Measurements from ENCODE around the gene ME3. TPM values are rescaled to one million over a fixed set of nuclear protein-coding genes. Genes with fewer than 3 reads are reported as not detected.
"Not testable (repeated sequence)": the region's sequence is repeated elsewhere in the genome, so short reads cannot be mapped to it uniquely, and the experiment has no call there.

Gene ME3
- total RNA-seq, 1 donor from 2014 or later: 12.2 TPM

DNA sequence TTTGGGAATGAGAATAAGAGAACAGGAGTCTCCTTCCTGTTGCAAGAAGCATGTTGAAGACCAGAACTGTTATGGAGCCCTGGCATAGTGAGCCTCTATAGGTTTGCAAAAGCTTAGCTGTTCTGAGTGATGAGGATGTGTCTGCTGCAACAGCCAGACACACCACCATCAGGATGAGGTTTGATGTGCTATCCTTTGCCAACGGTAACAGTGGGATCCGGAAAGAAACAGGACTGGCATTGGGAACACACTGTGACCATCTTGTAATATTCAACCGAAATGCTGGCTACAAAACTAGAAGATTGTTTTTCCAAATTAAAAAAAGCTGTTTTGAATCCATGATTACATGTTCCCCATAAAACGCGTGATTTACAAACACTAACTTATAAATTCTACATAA is 117.0 kb downstream of the ME3 start:
- Mint-ChIP-seq H3K27ac (no peak overlapping the region), H3K4me3 (no peak overlapping the region), H3K27me3 (no peaks in the 10 kb centered on the region), H3K4me1 (no peaks in the 10 kb centered on the region), H3K36me3 (ENCODE audit: low read depth) (no peaks in the 10 kb centered on the region), H3K9me3 (peaks cover 4% of the 10 kb centered on the region)
- intact Hi-C loops (cut with micrococcal nuclease): no loop called here
- no peak for DNase-seq

DNA sequence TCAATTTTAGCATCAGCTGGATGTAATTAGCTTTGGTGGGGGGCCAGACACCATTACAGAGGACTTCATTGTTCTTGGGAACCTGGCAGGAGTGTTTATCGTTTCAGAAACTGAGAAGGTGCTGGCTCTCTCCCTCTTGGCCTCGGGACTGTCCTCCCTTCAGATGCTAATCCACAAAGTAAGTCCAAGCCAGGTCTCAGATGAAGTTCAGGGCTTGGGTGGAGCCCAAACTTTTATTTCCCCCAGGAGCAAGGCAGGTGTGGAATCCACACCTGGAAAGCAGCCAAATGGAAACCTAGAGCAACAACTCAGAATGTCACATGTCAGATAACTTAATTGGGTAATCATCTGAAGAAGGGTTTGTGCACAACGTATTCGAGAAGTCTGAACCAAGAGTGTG is 119.2 kb downstream of the ME3 start:
- Mint-ChIP-seq H3K9me3 (peaks cover 4% of the 10 kb centered on the region), H3K27ac (no peak overlapping the region), H3K4me1 (no peaks in the 10 kb centered on the region), H3K36me3 (ENCODE audit: low read depth) (no peaks in the 10 kb centered on the region), H3K27me3 (no peaks in the 10 kb centered on the region), H3K4me3 (no peak overlapping the region)
- no peak for DNase-seq
- intact Hi-C loops (cut with micrococcal nuclease): no loop called here

DNA sequence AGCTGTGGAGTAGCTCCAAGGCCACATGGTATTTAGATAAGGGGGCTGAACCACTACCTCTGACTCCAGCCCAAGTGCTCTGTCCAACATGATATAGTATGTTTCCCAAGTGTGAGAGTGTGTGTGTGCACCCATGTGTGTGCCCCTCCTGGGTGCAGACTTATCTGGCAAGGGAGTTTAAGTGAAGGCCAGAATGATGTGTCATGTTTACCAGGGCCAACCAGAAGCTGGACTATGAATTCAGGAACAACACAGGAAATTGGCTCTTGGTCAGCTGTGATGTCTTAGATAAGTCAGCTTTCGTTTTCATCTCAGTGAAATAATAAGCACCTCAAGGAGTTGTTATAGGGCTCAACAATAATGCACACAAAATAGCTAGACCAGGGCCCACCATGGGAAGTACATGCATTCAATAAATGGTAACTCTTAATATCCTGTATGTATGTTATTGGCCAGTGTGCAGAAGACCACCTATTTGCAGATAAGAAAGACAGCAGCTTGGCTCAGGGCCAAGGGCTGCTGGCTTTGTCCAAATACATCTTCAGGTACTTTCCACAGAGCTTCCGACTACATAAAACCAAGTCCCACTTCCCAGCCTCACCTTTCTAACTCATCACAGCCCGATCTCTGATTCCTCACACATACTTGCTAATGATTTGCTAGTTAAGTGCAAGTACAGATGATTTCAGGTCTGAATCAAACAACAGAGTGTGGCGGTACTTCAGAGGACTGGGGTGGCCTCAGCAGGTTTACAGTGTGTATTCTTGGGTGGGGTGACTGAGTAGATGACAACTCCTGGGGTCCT is 120.9 kb downstream of the ME3 start:
- intact Hi-C loops (cut with micrococcal nuclease): no loop called here

DNA sequence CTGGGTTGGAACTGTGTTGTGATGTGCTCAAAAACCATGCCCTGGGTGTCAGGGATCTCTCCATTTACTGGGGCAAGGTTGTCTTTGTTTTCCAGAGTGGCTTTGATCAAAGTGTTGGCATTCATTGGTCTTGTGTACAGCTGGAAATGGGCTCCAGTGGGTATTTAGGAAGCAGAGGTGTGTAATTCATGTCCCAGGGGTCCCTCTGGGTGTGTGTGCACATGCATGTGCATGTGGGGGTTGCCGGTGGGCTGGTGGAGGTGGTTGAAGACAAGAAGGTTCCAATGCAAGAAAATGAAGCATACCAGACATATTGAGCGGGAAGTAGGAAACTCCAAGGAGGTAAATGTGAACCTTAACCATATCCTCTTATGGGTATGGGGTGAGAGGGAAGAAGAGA is 121.7 kb downstream of the ME3 start:
- intact Hi-C loops (cut with micrococcal nuclease): no loop called here
- Mint-ChIP-seq H3K9me3 (peaks cover 4% of the 10 kb centered on the region), H3K27ac (no peak overlapping the region), H3K4me1 (no peaks in the 10 kb centered on the region), H3K4me3 (no peak overlapping the region), H3K36me3 (ENCODE audit: low read depth) (no peaks in the 10 kb centered on the region), H3K27me3 (no peaks in the 10 kb centered on the region)
- no peak for DNase-seq

More for the DNA sequence above, 120.9 kb downstream of the ME3 start:
- Mint-ChIP-seq H3K4me3 (no peak overlapping the region), H3K9me3 (peaks cover 4% of the 10 kb centered on the region), H3K4me1 (no peaks in the 10 kb centered on the region), H3K27ac (no peak overlapping the region), H3K27me3 (no peaks in the 10 kb centered on the region), H3K36me3 (ENCODE audit: low read depth) (no peaks in the 10 kb centered on the region)
- no peak for DNase-seq

DNA sequence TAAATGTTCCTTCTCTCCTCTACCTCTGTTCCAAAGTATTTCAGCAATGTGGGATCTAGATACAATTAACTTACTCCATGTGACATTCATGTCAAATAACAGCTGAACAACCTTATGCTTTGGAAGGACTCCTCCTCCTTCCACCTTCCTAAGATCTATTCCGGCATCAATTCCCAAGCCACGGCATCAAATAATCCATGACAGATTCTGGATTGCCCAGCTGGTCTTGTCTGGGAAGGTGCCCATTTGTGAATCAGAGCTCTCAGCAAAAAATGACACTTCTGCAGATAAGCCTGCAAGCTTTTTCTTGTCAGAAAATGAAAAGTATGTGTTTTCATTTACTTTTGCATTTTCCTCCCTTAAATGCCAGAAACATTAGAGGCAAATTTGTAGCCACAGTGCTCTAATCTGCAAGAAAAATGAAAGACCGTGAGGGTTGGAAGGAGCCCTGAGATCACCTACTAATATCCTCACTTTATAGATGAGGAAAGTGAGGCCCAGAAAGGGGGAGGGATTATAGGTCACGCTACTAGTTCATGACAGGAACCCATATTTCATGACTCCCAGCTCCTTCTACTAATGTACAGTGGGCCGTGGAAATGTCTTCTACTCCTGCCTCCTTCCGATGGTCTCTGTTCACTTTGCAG is 124.0 kb downstream of the ME3 start:
- Mint-ChIP-seq H3K27ac (no peak overlapping the region), H3K36me3 (ENCODE audit: low read depth) (no peaks in the 10 kb centered on the region), H3K9me3 (peaks cover 4% of the 10 kb centered on the region), H3K27me3 (no peaks in the 10 kb centered on the region), H3K4me3 (no peak overlapping the region), H3K4me1 (no peaks in the 10 kb centered on the region)
- intact Hi-C loops (cut with micrococcal nuclease): no loop called here
- no peak for DNase-seq

DNA sequence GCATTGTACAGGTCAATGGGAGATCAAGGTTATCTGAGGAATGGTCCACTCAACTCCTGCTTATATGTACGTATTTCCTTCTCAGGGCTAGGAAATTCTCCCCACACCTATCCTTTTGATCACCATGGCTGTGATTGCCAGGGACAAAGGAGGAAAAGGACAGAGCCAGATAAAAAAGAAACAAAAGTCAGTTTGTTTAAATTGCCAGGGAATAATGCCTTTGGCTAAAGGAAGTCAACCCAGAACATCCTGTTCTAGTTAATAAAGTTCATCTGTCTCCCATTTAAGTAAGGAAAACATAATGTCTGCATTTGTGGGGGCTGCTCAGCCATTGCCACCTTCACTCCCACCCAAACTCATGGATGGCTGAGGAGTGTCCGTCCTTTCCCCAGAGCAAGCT is 124.7 kb downstream of the ME3 start:
- no peaks in the 10 kb centered on the region for H3K4me1 Mint-ChIP-seq
- intact Hi-C loops (cut with micrococcal nuclease): no loop called here

DNA sequence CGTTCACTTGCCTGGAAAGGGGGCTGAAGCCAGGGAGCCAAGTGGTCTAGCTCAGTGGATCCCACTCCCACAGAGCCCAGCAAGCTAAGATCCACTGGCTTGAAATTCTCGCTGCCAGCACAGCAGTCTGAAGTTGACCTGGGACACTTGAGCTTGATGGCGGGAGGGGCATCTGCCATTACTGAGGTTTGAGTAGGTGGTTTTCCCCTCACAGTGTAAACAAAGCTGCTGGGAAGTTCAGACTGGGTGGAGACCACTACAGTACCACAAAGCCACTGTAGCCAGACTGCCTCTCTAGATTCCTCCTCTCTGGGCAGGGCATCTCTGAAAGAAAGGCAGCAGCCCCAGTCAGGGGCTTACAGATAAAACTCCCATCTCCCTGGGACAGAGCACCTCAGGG is 131.1 kb downstream of the ME3 start:
- H3K36me3 Mint-ChIP-seq (ENCODE audit: low read depth); H3K27ac Mint-ChIP-seq; intact Hi-C loops (cut with micrococcal nuclease); H3K27me3 Mint-ChIP-seq; H3K4me1 Mint-ChIP-seq; H3K4me3 Mint-ChIP-seq: not testable (repeated sequence)
- peaks cover 24% of the 10 kb centered on the region for H3K9me3 Mint-ChIP-seq
- DNase-seq: peak; percentile 51

More for the DNA sequence above, 124.7 kb downstream of the ME3 start:
- Mint-ChIP-seq H3K27me3 (no peaks in the 10 kb centered on the region), H3K4me3 (no peak overlapping the region), H3K36me3 (ENCODE audit: low read depth) (no peaks in the 10 kb centered on the region), H3K27ac (no peak overlapping the region), H3K9me3 (peaks cover 8% of the 10 kb centered on the region)
- DNase-seq: no peak

DNA sequence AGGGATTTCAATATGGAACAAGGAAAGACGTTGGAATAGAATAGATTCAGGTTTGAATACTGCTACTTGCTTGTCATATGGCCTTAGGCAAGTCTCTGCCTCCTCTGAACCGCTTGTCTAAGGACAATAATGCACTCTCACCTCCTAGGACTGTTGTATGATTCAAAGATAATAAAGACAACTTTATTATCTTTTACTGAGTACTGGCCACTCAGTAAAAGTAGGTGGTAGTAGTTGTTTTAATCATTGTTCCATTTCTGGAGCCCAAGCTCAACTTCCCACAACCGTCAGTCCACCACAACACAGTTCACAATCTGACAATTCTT is 134.2 kb downstream of the ME3 start:
- DNase-seq: no peak
- Mint-ChIP-seq H3K4me1 (peaks cover 3% of the 10 kb centered on the region), H3K9me3 (peaks cover 22% of the 10 kb centered on the region), H3K27ac (no peak overlapping the region), H3K36me3 (ENCODE audit: low read depth) (no peaks in the 10 kb centered on the region), H3K27me3 (no peaks in the 10 kb centered on the region), H3K4me3 (no peak overlapping the region)
- intact Hi-C loops (cut with micrococcal nuclease): no loop called here

DNA sequence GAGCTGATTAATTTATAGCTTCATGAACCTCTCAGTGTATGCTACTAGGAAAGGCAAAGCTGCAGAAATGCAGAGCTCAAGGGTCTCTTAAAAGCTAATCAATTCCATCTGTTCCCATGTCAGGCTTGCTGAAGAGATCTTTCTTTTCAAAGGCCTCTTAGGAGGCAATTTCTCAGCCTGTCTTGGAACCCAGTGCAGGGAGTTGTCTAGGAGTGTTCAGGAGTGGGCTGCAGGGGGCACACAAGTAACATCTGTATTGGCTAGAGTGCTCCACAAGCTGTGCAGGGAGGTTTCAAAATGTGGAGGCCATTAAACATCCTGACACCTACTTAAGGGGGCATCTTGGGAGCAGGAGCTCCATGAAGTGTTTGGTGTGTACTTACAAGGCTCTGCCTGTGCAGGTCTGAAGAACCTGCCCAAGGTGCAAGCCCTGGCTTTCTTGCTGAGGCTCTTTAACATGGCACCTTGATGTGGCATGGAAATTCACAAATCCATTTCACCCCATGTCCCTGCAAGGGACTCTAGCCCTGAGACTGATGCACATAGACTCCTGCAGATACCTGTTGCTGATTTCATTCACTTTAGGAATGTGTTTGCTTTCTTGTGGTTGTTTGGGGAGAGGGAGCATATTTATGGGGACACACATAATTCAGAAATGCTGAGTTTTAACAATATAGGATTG is 134.7 kb downstream of the ME3 start:
- intact Hi-C loops (cut with micrococcal nuclease): no loop called here
- H3K36me3 Mint-ChIP-seq (ENCODE audit: low read depth): no peaks in the 10 kb centered on the region
- no peak for DNase-seq
- H3K9me3 Mint-ChIP-seq: peaks cover 20% of the 10 kb centered on the region
- H3K27me3 Mint-ChIP-seq: no peaks in the 10 kb centered on the region
- peaks cover 4% of the 10 kb centered on the region for H3K4me1 Mint-ChIP-seq
- H3K4me3 Mint-ChIP-seq: no peak overlapping the region
- no peak overlapping the region for H3K27ac Mint-ChIP-seq

DNA sequence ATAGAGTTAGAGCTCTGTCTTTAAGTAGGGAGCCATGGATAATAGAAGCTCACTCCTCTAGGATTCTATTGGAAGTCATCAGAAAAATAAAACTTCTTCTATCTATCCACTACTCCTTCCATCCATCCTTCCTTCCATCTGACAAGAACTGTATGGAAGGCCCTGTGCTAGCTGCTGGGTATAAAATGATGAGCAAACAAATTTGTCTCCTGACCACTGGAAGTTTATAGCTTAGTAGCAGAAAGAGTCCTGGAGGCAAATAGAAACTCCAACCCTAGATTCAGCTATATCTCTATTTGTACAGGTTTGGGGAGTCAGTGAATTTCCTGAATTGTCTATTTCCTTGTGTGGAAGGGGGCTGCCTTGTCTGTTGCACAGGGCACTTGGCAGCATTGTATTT is 136.6 kb downstream of the ME3 start:
- Mint-ChIP-seq H3K27me3 (no peaks in the 10 kb centered on the region), H3K27ac (no peak overlapping the region), H3K4me1 (peaks cover 4% of the 10 kb centered on the region), H3K36me3 (ENCODE audit: low read depth) (no peaks in the 10 kb centered on the region), H3K4me3 (no peak overlapping the region), H3K9me3 (peaks cover 14% of the 10 kb centered on the region)
- intact Hi-C loops (cut with micrococcal nuclease): no loop called here
- DNase-seq: no peak

DNA sequence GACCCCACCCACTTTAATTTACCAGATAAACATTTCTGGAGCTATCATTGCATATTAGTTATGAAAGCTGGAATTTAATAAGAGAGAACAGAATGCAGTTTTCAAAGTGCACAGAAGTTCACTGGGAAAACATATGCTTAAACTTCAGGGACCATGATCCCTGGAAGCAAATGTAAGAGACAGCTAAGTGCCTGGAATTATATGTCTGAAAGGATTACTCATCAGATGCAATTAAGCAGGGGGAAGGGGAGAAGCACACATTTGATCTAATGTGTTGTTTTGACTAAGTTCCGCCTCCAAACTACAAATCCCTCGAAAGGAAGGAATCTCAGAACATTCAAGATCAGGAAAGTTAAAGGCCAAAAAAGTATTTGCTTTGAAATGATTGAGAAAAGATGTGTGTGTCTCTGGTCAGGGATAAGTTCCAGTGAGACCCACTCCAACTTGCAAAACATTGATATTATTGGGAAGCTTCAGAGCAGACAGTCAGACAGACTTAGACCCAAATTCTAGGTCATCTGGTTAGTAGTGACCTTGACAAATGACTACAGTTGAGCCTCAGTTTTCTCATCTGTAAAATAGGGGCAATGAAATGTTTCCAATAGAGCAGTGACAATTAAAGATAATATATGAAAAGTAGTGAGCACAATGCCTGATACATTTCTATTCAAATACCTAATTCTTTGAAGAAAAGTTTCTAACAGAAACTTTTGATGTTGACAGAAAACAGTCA is 147.6 kb downstream of the ME3 start:
- H3K9me3 Mint-ChIP-seq: peaks cover 24% of the 10 kb centered on the region
- H3K4me1 Mint-ChIP-seq: peaks cover 21% of the 10 kb centered on the region
- H3K36me3 Mint-ChIP-seq (ENCODE audit: low read depth): peaks cover 7% of the 10 kb centered on the region
- DNase-seq: no peak
- peak overlapping the region; percentile 35 for H3K4me3 Mint-ChIP-seq
- peak overlapping the region; percentile 88 for H3K27ac Mint-ChIP-seq
- H3K27me3 Mint-ChIP-seq: no peaks in the 10 kb centered on the region
- intact Hi-C loops (cut with micrococcal nuclease): loop anchor here (1.0 to 5.0 kb wide), 8 partner anchors 13 to 1898 kb away; no protein-coding TSS in a partner anchor

DNA sequence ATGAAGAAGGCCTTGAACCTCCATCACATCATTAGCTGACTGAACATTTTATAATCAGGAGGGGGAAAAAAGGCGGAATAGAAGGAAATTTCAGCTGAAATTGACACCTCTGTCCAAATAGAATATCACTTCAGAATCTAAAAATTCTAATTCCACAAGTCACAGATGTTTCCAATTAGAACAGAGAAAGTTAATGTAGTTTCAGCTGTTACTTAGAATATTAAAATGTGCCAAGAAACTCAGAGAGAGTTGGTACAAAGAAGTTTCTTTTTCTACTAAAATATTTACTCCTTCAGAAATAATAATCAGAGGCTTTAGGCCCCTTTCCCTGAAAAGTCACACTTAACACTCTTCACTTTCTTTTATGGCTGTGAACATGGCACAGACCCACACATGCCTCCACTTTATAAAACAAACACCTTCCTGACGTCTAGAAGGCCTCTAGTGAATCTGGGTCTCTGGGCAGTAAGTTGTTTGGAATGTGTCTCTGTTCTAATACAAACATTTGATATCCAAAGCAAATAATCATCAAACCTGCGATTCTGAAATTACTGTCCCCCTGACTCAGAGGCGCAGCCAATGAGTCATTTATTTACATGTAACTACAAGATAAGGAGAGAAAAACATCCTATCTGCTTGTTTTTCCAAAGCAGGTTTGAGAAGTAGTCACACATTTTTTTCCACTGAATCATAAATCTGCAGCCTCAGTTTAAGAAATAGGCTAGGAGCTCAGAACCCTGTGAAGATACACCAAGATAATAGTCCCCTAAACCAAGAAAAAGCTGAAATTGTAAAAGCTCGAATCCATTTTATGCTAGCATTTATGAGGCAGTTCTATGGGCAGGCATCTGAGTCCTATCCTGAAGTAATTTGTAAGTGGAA is 148.4 kb downstream of the ME3 start:
- H3K9me3 Mint-ChIP-seq: peaks cover 24% of the 10 kb centered on the region
- peaks cover 28% of the 10 kb centered on the region for H3K4me1 Mint-ChIP-seq
- H3K27me3 Mint-ChIP-seq: no peaks in the 10 kb centered on the region
- no peak for DNase-seq
- intact Hi-C loops (cut with micrococcal nuclease): loop anchor here (1.0 to 5.0 kb wide), 8 partner anchors 13 to 1898 kb away; no protein-coding TSS in a partner anchor
- peak overlapping the region; percentile 88 for H3K27ac Mint-ChIP-seq
- H3K4me3 Mint-ChIP-seq: peak overlapping the region; percentile 35
- H3K36me3 Mint-ChIP-seq (ENCODE audit: low read depth): peaks cover 7% of the 10 kb centered on the region

DNA sequence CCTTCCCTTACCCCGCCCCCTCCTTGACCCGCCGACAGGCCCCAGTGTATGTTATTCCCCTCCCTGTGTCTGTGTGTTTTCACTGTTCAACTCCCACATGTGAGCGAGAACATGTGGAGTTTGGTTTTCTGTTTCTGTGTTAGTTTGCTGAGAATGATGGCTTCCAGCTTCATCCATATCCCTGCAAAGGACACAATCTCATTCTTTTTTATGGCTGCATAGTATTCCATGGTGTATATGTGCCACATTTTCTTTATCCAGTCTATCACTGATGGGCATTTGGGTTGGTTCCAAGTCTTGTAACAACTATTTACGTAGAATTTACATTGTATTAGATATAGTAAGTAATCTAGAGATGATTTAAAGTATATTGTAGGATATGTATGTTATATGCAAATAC is 149.9 kb downstream of the ME3 start:
- not testable (repeated sequence) for H3K36me3 Mint-ChIP-seq (ENCODE audit: low read depth); H3K4me3 Mint-ChIP-seq; DNase-seq; H3K27me3 Mint-ChIP-seq
- intact Hi-C loops (cut with micrococcal nuclease): loop anchor here (5.0 kb wide), 3 partner anchors 165 to 1900 kb away; no protein-coding TSS in a partner anchor
- peaks cover 13% of the 10 kb centered on the region for H3K9me3 Mint-ChIP-seq
- peaks cover 33% of the 10 kb centered on the region for H3K4me1 Mint-ChIP-seq
- peak overlapping the region; percentile 27 for H3K27ac Mint-ChIP-seq

Measured in activated CD4-positive, alpha-beta T cell treated with anti-CD3 and anti-CD28 coated beads, Interleukin-2, amount 10 ng/mL, durations not matched to agents 24 days and 14 days (primary cell).